ENCODE data around the gene UBN1.

UBN1 gene

DNA sequence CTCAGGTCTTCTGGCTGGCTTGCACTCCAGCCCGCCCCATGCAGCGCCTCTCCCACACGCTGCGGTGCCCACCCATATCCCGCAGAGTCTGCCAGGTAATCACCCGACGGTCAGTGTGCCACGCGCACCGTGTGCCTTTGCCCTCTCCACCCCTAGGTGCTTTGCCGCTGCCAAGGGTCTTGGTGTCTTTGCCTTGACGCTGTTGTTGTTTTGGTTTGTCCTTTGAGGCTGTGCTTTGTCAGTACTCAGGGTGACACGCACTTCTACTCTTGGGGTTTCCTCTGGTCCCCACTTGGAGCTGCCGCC is 30.1 kb downstream of the UBN1 start:
- H3K9me2 ChIP-seq (ENCODE audit: low read depth, low read length), result no peaks in the 10 kb centered on the region
- no peaks in the 10 kb centered on the region for H3F3A ChIP-seq (ENCODE audit: insufficient read depth, low read length)
- H3K27me3 ChIP-seq (ENCODE audit: insufficient read depth, low read length), result no peaks in the 10 kb centered on the region
- no peak overlapping the region for H3K4me3 ChIP-seq (ENCODE audit: low read depth, low read length, poor library complexity, severe bottlenecking)
- H3K4me1 ChIP-seq (ENCODE audit: insufficient read depth, low read length, severe bottlenecking), result no peaks in the 10 kb centered on the region
- no peak overlapping the region for H3K4me2 ChIP-seq (ENCODE audit: low read length)
- H2AFZ ChIP-seq (ENCODE audit: low read length), result no peak overlapping the region
- H4K20me1 ChIP-seq (ENCODE audit: insufficient read depth, low read length), result no peaks in the 10 kb centered on the region
- no peaks in the 10 kb centered on the region for H3K9me3 ChIP-seq (ENCODE audit: low read length)
- TF ChIP-seq EZH2 (IDR thresholded peaks at IDR 0.05; ENCODE audit: borderline replicate concordance, low read length), result no peak
- TF ChIP-seq, protein P1, sequence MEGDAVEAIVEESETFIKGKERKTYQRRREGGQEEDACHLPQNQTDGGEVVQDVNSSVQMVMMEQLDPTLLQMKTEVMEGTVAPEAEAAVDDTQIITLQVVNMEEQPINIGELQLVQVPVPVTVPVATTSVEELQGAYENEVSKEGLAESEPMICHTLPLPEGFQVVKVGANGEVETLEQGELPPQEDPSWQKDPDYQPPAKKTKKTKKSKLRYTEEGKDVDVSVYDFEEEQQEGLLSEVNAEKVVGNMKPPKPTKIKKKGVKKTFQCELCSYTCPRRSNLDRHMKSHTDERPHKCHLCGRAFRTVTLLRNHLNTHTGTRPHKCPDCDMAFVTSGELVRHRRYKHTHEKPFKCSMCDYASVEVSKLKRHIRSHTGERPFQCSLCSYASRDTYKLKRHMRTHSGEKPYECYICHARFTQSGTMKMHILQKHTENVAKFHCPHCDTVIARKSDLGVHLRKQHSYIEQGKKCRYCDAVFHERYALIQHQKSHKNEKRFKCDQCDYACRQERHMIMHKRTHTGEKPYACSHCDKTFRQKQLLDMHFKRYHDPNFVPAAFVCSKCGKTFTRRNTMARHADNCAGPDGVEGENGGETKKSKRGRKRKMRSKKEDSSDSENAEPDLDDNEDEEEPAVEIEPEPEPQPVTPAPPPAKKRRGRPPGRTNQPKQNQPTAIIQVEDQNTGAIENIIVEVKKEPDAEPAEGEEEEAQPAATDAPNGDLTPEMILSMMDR (IDR thresholded peaks at IDR 0.05; ENCODE audit: low read length), result no peak
- H3K79me2 ChIP-seq (ENCODE audit: insufficient read depth, low read length), result no peaks in the 10 kb centered on the region
- peaks cover 92% of the 10 kb centered on the region for H3K36me3 ChIP-seq (ENCODE audit: insufficient read depth, low read length)
- no peak overlapping the region for H3K9ac ChIP-seq (ENCODE audit: low read length)
- H3K27ac ChIP-seq (ENCODE audit: low read depth, low read length, poor library complexity, severe bottlenecking), result no peak overlapping the region

DNA sequence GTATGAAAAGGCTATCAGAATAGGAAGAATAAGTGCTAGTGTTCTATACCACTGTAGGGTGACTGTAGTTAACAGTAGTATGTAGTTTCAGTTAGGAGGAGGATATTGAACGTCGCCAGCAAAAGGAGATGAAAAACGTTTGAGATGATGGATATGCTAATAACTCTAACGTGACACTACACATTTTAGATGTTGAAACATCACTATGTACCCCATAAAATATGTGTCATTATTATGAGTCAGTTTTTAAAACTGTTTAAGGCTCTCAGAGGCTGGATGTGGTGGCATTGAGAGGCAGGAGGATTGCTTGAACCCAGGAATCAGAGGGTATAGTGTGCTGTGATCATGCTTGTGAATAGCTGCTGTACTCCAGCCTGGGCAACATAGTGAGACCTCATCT is 31.8 kb downstream of the UBN1 start:
- Histone ChIP-seq H3K36me3 (ENCODE audit: insufficient read depth, low read length) (peaks cover 93% of the 10 kb centered on the region), H3K79me2 (ENCODE audit: insufficient read depth, low read length) (no peaks in the 10 kb centered on the region), H3K9ac (ENCODE audit: low read length) (no peak overlapping the region), H3K4me1 (ENCODE audit: insufficient read depth, low read length, severe bottlenecking) (no peaks in the 10 kb centered on the region), H2AFZ (ENCODE audit: low read length) (no peak overlapping the region), H4K20me1 (ENCODE audit: insufficient read depth, low read length) (no peaks in the 10 kb centered on the region), H3K9me3 (ENCODE audit: low read length) (no peaks in the 10 kb centered on the region), H3K4me3 (ENCODE audit: low read depth, low read length, poor library complexity, severe bottlenecking) (no peak overlapping the region), H3K27me3 (ENCODE audit: insufficient read depth, low read length) (no peaks in the 10 kb centered on the region), H3K4me2 (ENCODE audit: low read length) (no peak overlapping the region), H3K27ac (ENCODE audit: low read depth, low read length, poor library complexity, severe bottlenecking) (no peak overlapping the region), H3F3A (ENCODE audit: insufficient read depth, low read length) (no peaks in the 10 kb centered on the region), H3K9me2 (ENCODE audit: low read depth, low read length) (no peaks in the 10 kb centered on the region)
- no peak for TF ChIP-seq EZH2 (IDR thresholded peaks at IDR 0.05; ENCODE audit: borderline replicate concordance, low read length)

DNA sequence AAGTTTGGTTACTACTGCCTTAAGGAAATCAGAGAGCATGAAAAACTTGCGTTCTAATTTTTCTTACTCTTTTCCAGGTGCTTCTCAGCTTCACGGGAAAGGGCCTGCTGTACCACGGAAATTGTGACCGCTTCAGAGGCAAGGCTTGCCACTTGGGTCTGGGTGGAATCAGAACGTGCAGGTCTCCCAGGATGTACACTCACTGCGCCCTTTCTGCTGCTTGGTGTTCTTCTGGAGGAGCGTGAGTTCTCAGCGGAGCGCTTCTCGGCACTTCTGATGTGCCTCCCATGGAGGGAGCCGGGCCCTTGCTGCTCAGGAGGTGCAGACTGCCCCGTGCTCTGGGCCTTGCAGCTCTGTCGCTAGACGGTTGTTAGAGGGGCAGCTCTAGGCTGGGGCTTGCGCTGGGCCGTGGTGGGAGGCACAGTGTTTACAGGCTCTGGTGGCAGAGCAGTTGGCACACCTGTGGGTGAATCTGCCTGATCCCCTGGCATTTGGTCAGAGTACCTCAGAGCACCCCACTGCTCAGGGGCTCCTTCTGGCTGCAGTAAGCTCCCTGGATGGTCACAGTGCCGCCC is 32.8 kb downstream of the UBN1 start:
- Histone ChIP-seq H3K9me2 (ENCODE audit: low read depth, low read length) (no peaks in the 10 kb centered on the region), H3K4me1 (ENCODE audit: insufficient read depth, low read length, severe bottlenecking) (no peaks in the 10 kb centered on the region), H3K36me3 (ENCODE audit: insufficient read depth, low read length) (peaks cover 91% of the 10 kb centered on the region), H3K27ac (ENCODE audit: low read depth, low read length, poor library complexity, severe bottlenecking) (no peak overlapping the region), H2AFZ (ENCODE audit: low read length) (no peak overlapping the region), H3K9me3 (ENCODE audit: low read length) (no peaks in the 10 kb centered on the region), H4K20me1 (ENCODE audit: insufficient read depth, low read length) (no peaks in the 10 kb centered on the region), H3F3A (ENCODE audit: insufficient read depth, low read length) (no peaks in the 10 kb centered on the region), H3K9ac (ENCODE audit: low read length) (no peak overlapping the region), H3K4me3 (ENCODE audit: low read depth, low read length, poor library complexity, severe bottlenecking) (no peak overlapping the region), H3K27me3 (ENCODE audit: insufficient read depth, low read length) (no peaks in the 10 kb centered on the region), H3K4me2 (ENCODE audit: low read length) (no peak overlapping the region), H3K79me2 (ENCODE audit: insufficient read depth, low read length) (no peaks in the 10 kb centered on the region)
- TF ChIP-seq, protein P1 (IDR thresholded peaks at IDR 0.05; ENCODE audit: low read length), result no peak
- TF ChIP-seq EZH2 (IDR thresholded peaks at IDR 0.05; ENCODE audit: borderline replicate concordance, low read length), result no peak

DNA sequence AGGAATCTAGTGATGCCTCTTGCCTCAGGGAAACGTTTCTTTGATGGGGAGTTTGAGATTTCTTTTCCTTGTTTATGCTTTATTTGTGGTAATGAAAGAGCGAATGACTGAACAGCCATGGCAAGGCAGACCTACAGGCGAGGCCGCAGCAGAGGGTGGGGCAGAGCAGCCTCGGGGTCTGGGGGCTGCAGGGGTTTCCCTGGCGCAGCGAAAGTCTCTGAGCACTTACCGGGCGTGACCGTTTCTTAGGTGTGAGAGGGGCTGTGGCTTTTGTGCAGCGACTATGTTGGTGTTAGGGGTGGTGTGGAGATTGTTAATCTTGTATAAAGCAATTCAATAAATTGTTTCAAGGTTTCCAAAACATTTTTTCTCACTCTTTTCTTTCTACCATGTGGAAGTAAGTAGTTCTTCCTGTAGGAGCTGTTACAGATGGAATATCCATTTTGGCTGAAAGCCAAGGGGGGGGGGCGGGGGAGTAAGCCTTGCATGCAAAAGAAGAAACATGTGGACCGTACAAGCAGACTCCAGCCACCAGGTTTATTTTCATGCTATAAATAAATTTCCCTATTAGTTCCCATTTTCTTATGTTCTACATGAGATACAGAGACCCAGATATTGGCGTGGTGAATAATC is 34.8 kb downstream of the UBN1 start:
- H3K9ac ChIP-seq (ENCODE audit: low read length), result no peak overlapping the region
- H3K36me3 ChIP-seq (ENCODE audit: insufficient read depth, low read length), result peaks cover 86% of the 10 kb centered on the region
- TF ChIP-seq, protein P1 (IDR thresholded peaks at IDR 0.05; ENCODE audit: low read length), result no peak
- TF ChIP-seq EZH2 (IDR thresholded peaks at IDR 0.05; ENCODE audit: borderline replicate concordance, low read length), result no peak
- H3K4me2 ChIP-seq (ENCODE audit: low read length), result no peak overlapping the region
- no peak overlapping the region for H3K27ac ChIP-seq (ENCODE audit: low read depth, low read length, poor library complexity, severe bottlenecking)
- H3K27me3 ChIP-seq (ENCODE audit: insufficient read depth, low read length), result no peaks in the 10 kb centered on the region
- H3K9me2 ChIP-seq (ENCODE audit: low read depth, low read length), result no peaks in the 10 kb centered on the region
- no peaks in the 10 kb centered on the region for H3K4me1 ChIP-seq (ENCODE audit: insufficient read depth, low read length, severe bottlenecking)
- no peaks in the 10 kb centered on the region for H3K9me3 ChIP-seq (ENCODE audit: low read length)
- no peak overlapping the region for H2AFZ ChIP-seq (ENCODE audit: low read length)
- H3K79me2 ChIP-seq (ENCODE audit: insufficient read depth, low read length), result no peaks in the 10 kb centered on the region
- H3K4me3 ChIP-seq (ENCODE audit: low read depth, low read length, poor library complexity, severe bottlenecking), result no peak overlapping the region
- H3F3A ChIP-seq (ENCODE audit: insufficient read depth, low read length), result no peaks in the 10 kb centered on the region
- H4K20me1 ChIP-seq (ENCODE audit: insufficient read depth, low read length), result no peaks in the 10 kb centered on the region

Data from OCI-LY1 (cell line).